ENCODE results near the gene VPS35L.

DNA sequence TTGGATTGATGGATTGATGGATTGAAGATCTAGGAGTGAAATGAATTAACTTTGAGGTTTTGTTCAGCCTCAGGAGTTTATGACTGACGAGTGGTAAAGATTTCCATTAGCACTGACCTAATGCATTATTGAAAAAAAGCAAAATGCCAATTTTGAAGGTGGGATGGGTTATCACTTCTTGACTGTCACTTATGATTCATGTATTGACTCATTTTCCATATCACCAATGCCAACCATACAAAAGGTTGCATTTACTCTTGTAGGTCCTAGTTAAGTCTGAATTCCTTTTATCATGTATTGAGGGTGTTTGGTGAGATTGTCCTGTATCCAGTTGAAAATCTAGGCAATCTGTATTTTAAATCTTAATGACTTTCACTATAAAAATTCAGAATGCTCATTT, 104.9 kb downstream of the VPS35L start:
- TF ChIP-seq, protein P1, sequence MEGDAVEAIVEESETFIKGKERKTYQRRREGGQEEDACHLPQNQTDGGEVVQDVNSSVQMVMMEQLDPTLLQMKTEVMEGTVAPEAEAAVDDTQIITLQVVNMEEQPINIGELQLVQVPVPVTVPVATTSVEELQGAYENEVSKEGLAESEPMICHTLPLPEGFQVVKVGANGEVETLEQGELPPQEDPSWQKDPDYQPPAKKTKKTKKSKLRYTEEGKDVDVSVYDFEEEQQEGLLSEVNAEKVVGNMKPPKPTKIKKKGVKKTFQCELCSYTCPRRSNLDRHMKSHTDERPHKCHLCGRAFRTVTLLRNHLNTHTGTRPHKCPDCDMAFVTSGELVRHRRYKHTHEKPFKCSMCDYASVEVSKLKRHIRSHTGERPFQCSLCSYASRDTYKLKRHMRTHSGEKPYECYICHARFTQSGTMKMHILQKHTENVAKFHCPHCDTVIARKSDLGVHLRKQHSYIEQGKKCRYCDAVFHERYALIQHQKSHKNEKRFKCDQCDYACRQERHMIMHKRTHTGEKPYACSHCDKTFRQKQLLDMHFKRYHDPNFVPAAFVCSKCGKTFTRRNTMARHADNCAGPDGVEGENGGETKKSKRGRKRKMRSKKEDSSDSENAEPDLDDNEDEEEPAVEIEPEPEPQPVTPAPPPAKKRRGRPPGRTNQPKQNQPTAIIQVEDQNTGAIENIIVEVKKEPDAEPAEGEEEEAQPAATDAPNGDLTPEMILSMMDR (IDR thresholded peaks at IDR 0.05), result no peak
- TF ChIP-seq POLR2AphosphoS5 (IDR thresholded peaks at IDR 0.05), result no peak

Data from stomach (tissue), 4 donors.